Activated T-cell treated with anti-CD3 and anti-CD28 coated beads for 24 hours (primary cell): Measurements from ENCODE around the gene SUGCT.

ENCODE experiments used
- DNase-seq: peaks from one replicate; pipeline ENCODE4 v3.0.0-alpha.2; 2020; ENCODE audit warnings: low read depth

Gene SUGCT

GRCh38 chr7:40733114-40733513 lies 598.3 kb downstream of the SUGCT start:
- no peak for DNase-seq

GRCh38 chr7:40733578-40733977 lies 598.8 kb downstream of the SUGCT start:
- no peak for DNase-seq

DNA sequence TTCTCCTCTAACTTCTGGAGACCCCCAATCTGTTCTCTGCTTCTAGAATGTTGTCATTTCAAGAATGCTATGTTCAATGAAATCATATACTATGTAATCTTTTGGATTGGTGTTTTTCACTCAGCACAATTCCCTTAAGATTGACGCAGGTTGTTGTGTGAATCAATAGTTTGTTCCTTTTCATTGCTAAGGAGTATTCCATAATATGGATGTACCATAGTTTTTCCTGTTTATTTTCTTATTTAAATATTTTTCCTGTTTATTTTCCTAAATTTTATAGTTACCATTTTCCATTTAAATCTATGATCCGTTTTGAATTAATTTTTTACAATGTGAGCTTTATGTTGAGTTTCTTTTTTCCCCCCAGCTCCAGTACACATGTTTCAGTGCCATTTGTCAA lies 604.5 kb downstream of the SUGCT start:
- DNase-seq = no peak

DNA sequence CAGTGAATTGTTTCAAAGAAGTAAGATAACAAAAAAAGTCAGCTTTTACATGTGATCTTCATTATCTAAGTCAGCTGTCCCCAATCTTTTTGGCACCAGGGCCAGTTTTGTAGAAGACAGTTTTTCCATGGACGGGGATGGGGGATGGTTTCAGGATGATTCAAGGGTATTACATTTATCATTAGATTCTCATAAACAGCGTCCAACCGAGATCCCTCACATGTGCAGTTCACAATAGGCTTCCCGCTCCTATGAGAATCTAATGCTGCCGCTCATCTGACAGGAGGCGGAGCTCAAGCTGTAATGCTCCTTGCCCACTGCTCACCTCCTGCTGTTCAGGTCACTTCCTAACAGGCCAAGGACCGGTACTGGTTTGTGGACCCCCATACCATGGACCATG lies 607.5 kb downstream of the SUGCT start:
- no peak for DNase-seq

GRCh38 chr7:40746841-40747556 lies 612.2 kb downstream of the SUGCT start:
- DNase-seq = no peak

DNA sequence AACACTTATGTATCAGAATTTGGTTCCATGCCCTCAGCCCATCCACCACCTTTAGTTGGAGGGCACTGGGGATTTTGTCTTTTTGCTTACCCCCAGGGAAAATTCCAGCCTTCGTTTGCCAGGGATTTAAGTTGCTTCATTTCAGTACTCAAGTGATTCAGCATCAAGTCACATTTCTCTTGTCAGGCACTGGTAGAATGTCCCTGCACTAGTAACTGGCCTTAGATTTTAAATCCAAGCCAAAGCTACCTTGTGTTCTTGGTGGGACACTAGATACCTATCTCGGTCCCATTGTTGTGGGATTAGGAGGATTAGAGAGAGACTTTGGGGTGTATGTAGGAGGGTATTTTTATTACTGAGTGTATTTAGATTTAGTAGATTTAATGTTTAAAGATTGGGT lies 613.1 kb downstream of the SUGCT start:
- no peak for DNase-seq

DNA sequence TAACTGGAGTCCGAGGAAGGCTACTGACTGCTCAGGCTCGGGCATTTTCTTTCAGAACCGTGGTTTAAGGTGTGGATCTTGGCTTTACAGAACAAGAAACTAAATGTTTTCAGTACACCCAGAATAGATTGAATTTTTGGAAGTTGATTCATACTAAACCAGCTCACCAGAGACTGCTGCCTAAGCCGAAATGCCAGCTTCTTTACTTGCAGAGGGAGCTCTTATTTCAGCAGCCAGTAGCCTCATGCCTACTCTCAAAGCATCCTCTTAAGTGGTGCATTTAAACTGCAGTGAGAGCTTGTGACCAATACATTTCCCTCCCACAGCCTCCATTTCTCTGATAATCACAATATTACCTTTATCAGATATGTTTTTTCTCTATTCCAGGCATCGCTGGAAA lies 615.1 kb downstream of the SUGCT start:
- no peak for DNase-seq

DNA sequence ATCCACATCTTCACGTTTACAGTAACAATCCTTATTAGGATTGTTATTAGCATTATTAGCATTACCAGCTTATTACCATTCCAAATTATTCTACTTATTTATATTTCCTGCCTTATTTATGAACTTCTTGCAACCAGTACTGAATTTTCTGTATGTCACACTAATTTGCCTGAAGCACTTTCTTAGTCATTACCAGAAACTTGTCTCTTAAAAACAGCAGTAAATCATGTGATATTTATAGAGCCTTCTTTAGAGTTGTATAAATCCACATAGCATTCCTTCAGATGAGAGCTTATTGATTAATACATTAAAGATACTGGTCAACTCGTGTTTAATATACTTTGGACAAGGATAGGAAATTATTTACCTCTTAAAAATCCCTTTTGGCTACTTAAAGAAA lies 618.6 kb downstream of the SUGCT start:
- no peak for DNase-seq

- no peak for DNase-seq
These were observed 620.6 kb downstream of the SUGCT start for GRCh38 chr7:40755438-40755837.

GRCh38 chr7:40757109-40757508 lies 622.3 kb downstream of the SUGCT start:
- no peak for DNase-seq

DNA sequence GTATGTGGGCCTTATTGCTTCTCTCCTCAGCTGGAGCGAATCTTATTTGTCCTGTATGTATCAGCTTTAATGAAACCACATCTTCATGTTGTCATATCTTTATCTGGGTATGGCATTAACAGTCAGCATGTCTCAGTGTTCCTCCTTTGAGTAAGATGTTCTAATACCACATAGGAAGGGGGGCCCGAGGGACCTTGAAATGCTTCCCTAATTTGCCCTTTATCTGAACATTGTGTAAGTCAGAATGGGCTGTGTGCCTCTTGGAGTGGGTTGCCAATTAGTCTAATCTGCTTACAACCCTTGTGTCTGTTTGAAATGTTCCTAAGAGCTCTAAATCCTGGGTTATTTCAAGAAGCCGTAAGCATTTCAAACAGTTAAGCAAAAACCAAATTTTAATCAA lies 623.8 kb downstream of the SUGCT start:
- DNase-seq = no peak

DNA sequence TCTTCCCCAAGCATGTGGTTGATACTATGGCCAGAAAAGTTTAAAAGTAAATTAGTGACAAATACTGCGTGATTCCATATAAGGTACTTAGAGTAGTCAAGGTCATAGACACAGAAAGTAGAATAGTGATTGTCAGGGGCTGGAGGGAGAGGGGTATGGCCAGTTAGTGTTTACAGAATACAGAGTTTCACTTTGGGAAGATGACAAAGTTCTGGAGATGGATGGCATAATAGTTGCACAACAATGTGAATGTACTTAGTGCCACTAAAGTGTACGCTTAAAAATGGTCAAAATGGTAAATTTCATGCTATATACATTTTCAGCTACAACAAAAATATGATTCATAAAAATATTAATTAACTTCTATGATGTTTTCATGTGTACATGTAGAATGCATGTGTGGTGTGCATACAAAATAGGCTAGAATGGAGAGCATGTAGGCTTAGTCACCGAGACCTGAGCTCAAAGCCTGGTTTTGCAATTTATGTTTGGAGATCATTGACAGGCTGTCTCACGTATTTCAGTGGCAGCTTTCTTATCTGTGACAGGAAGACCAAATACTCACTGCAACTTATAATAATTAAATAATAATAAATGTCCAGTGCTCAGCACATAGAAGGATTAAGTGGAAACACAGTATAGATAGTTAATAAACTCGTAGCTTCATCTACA lies 625.6 kb downstream of the SUGCT start:
- DNase-seq = no peak

DNA sequence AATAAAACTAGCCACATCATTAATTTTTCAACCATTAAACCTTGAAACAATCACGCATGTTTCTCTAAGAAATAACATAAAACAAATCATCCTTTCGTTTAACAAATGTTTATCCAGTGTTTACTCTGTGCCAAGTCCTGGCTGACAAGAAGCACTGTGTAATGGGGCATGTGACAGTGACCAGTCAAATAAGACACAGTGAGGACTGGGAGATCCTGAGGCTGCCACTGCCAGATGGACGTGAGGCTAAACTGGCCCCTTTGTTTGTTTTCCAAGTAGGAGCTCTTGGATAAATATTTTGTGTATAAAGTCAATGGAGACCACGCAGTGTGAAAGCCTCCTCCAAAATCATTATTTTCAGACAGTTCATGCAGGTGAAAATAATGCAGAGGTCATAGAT lies 626.2 kb downstream of the SUGCT start:
- DNase-seq = no peak

- DNase-seq = no peak
These were observed 627.2 kb downstream of the SUGCT start for GRCh38 chr7:40761762-40762560.

- DNase-seq = no peak
These were observed 628.8 kb downstream of the SUGCT start for GRCh38 chr7:40763319-40764287.

- no peak for DNase-seq
These were observed 630.8 kb downstream of the SUGCT start for GRCh38 chr7:40765639-40766038.

DNA sequence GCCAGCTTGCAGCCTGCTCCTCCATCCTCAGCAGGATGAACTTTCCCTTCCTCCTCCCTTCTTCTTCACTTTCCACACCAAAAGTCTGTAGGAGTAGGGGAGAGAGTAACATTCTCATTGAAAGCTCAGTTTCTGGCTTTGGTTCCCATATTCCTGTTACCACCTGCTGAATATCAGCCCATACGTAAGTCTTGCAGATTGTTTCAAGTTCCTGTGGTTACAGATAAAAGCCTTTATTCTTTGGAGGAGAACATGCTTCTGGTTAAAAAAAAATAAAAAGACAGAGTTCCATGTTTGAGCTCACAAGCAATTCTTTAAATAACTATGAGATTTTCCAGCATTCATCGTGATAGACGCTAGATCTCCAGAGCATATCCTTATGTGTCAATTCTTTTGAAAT lies 637.3 kb downstream of the SUGCT start:
- no peak for DNase-seq

DNA sequence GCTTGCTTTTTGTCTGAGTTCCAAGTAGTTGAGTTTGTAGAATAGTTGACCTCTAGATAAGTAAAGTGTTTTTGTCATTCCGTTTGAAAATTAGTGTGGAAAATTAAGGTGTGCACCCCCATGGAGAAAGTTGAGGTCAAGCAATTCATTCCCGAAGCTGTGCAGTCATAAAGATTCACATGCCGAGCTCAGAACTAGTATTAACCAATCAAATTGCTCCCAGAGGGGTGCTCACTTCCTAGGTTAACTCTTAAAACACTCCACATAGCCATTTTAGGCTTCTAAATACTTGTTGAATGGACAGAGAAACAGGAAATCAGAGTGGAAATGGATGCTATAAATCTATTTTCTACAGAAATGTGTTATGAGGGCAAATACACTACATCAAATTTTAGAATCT lies 638.9 kb downstream of the SUGCT start:
- no peak for DNase-seq

DNA sequence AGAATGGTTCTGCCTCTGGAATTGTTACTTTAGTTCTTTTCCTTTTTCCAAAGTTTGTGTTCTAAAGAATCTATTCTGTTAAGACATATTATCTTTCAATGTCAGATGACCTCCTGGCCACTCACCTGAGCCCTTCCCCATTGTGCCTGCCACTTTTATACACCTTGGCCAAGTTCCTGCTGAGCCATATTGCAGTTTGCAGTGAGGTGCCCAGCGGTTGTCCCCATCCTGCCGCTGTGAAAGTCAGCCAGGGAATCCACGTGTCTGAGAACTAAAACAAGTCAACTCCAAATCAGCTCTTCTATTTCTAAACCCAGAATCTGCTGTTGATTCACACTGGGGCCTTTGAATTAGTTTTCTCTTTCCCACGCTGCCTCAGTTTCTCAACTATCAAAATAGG lies 641.1 kb downstream of the SUGCT start:
- no peak for DNase-seq

- DNase-seq = no peak
These were observed 643.0 kb downstream of the SUGCT start for GRCh38 chr7:40777730-40778312.

DNA sequence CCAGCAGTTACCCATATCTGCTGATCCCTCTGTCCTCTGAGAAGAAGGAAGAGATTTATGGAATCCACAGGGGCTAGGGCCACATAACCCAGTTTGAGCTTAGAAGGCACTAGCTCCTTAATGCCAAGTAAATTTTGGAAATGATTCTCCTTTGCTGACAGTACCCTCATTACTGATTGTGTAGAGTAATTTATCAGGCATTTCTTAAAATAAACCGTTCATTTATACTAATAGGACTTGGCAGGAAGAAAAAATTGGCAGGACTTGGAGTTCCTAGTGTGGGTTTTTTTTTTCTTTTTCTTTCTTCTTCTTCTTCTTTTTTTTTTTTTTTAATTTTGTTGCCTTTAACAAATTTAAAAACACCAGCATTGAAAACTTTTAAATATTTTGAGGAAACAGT lies 645.7 kb downstream of the SUGCT start:
- no peak for DNase-seq

DNA sequence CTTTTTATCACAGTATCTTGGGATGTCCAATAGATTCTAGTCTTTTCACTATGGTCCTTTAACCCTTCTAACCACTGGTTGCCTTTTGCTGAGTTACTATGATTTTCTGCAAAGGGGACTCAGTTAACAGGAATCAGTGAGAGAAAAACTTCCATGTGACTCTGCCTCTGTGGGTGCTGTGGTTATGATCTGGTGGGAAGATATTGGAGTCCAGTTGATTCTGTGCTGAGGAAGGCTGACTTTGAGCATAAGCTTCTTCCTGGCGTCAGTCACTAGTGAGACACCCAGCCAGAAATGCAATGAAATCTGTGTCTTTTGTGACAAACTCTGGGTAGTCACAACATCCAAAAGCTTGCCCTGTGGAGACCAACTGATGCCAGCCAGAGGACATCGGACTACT lies 648.0 kb downstream of the SUGCT start:
- no peak for DNase-seq
